ENCODE measurements around the gene JMJD7.

JMJD7 gene

DNA sequence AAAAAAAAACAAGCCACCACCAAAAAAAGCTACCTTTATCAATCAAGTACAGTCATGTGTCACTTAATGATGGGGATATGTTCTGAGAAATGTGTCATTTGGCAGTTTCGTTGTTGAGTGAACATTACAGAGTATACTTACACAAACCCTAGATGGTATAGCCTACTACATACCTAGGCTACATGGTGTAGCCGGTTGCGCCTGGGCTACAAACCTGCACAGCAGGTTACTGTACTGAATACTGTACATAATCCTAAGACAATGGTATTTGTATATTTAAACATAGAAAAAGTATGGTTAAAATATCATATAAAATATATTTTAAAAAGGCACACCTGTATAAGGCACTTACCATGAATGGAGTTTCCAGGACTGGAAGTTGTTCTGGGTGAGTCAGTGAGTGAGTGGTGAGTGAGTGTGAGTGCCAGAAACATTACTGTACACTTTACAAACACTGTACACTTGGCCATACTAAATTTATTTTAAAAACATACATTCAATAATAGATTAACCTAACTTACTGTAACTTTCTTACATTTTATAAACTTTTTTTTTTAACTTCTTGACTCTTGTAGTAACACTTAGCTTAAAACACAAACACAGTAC lies 25.9 kb upstream of the JMJD7 start:
- no peak for DNase-seq

DNA sequence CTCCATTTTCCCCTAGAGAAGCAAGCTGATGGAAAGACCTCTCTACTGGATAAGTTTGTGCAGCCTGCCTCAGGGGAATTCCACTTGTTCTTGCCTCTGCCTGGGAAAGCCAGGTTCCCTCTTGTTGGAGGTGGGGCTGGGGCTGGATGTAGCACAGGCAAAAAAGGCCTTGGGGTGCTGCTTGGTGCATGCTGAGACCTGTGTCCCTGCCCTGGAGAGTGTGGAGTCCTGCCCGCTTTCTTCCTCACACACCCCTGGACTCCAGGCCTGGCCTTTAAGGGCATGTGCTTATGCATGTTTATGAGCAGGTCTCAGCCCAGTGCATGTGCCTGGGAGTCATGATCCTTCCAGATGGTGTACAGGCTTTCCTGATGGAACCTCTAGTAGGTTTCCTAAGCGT lies 23.5 kb upstream of the JMJD7 start:
- no peak for DNase-seq

DNA sequence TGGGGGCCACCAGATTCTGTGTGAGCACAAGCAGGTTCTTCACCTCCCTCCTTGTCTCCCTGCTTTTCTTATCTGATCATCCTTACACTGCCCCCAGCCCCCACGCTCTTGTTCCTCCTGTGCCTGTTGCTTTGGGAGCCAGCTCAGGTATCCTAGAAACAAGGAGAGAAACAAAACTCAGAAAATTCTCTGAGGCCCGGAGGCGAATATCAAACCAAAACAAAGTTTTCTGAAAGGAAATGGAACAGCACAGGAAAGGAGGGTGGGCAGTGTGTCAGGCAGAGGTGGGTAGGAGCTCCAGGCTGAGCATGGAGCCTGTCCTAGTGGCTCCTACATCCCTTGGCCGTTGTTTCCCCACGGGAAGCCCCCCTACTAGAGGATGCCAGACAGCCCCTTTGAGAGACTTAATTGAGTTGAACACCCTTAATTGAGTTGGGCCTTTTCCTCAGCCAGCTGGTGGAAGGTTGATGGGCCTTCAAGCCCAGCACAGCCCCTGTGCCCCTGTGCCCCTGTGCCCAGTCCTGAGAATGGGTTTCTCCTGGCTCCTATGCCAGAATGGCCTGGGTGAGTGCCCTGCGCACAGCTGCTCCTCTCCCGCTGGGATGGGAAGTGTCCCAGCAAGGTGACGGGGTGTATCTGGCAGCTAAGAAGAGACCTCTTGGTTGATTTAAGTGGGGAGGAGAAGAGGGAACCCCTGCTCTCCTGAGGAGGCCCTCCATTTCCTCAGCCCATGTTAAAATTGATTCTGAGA lies 22.8 kb upstream of the JMJD7 start:
- DNase-seq, result no peak

DNA sequence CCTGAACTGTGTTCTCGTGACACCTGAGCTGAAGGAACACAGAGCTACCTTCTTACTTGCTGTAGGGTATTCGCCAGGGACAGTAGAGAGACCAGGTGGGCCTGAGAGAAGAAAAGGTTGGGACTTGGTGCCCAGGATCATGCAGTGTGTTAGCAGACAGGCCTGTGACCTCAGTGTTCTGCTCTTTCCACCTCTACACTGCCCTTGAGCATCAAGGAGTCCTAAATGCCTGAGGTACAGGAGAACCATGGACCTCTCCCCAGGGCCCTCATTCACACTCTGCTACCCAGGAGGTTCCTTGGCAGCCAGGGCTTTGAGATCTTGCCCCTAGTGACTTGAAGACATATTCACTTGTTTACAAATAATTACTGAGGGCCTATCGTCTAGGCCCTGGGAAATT lies 22.2 kb upstream of the JMJD7 start:
- DNase-seq, result no peak

DNA sequence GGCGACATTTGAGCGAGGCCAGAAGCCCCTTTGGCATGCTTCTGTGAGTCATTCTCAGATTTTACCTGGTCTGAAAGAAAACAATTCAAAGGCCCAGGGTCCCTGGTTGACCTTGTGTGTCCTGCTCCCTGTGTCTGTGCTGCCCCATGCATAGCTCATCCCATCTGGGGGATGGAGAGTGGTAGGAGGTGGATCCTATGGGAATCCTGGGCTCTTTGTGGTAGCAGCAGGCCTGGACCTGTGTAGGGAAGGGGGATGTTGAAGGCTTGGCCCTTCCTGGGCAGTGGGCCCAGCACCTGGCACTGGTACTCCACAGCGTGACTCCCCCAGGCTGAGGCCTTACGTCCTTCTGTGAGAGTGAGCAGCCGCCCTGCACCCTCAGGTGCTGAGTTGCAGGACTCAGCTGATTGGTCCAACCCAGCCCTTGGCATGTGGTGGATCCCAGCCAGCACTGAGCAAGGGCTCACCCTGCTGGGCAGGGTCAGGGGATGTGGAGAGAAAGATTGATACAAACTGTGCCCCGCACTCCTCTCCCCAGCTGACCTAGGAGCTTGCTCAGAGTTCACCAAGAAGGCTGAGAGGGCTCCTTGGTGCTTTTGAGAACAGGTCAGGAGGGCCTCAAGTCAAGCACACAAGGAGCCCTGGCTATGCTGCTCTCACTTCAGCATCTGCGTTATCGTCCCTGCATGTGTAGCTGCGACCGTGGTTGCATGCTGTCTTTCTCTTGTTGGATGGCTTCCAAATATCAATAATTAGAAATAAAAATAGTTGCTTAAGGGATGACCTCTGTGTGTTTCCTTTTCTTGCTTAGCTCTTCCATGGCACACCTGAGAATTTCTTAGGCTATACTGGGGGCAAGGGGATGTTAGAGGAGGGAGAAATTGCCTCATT lies 21.4 kb upstream of the JMJD7 start:
- no peak for DNase-seq

DNA sequence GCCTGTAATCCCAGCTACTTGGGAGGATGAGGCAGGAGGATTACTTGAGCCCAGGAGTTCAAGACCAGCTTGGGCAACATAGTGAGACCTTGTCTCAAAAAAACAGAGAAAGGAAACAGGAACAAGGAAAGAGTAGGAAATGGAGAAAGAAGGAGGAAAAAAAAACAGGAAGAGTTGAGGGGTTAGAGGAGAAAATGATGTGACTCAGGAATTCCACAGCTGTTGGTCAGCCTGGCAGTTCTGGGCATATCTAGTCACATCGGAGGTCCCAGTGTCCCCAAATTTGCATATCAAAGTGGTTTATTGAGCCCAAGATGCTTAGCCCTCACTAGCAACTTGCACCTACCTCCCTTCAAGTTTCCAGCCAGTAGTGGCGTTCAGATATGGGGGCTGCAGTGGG lies 18.8 kb upstream of the JMJD7 start:
- peak; percentile 58 for DNase-seq

DNA sequence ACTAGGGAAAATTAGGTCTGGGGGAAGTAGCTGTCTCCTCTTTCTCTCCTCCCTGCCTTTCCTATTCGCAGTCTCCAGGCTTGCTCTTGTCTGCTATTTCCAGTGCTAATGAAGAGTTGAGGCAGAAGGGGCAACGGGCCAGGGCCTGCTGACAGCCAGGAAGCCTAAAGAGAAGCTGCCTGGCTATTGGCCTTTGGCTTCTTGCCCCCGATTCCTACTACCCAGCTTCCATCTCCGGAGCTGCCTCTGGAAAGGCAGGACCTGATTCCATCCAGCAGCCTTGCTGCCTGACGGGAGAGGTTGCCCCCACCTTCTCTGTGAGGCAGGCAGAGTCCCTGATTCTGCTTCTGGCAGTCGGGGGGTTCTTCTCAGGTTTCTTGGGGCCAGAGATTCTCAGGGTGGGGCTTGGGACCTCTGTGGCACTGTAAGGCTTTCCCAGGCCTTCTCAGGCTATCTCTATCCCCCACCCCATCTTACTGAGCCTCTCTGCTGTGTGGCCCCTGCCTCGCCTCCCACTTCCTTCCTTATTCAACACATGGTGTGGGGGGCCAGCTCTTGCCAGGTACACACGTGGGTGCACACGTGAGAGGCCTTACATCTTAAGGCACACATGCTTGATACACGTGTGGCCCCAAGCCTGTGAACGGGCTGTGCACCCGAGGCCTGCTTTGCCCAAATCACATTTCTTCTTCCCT lies 18.2 kb upstream of the JMJD7 start:
- no peak for DNase-seq

DNA sequence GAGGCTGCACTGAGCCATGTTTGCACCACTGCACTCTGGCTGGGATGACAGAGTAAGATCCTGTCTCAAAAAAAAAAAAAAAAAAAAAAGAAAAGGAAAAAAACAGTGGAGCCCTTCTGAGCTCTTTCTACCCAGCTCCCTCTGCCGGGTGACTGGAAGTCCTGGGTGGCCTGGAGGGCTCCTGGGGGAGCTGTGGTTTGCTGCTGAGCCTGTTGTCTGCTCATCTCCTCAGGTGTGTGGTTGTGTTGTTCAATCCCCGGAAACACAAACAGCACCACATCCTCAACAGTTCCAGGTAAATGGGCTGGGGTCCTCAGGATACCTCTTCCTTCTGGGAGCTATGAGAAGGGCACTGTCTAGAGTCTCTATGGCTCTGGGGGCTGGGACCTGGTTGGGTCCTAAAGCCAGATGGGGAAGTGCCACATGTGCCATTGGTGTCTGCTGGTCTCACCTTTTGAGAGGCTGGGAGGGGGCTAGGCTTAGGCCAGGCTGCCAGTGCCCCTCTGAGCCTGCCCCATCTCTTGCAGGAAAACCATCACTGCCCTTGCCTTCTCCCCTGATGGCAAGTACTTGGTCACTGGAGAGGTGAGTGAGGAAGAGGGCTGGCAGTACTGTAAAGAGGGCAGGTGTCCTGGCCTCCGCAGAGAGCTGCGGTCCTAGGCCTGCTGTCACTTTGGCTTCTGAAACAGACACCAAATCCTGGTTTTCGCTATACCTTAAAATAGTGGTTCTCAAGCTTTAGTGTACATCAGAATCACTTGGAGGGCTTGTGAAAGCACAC lies 17.1 kb upstream of the JMJD7 start:
- DNase-seq, result no peak

DNA sequence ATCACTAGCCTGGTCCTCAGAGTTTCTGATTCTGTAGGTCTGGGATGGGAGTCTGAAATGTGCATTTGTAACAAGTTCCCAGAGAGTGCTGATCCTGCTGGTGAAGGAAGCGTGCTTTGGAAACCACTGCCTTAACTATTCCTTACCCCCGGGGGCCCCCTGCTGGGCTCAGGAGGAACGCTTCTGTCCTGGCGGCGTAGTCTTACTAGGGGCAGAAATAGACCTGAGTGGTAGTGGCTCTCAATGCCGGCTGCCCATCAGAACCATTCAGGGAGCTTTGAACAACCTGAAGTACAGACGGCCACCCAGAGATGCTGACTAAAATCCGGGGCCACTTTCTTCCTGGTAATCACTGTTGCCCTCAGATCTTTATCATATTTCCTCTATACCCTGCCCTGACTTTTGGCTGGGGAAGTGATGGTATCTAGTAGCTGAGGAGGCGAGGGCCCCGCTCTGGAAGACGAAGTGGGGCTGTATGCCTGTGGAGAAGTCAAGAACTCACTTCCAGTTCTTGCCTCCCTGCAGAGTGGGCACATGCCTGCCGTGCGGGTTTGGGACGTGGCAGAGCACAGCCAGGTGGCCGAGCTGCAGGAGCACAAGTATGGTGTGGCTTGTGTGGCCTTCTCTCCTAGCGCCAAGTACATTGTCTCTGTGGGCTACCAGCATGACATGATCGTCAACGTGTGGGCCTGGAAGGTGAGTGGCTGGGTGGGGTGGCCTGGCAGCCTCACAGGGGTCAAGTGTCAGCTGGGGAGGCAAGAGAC lies 16.3 kb upstream of the JMJD7 start:
- DNase-seq, result peak; percentile 81

DNA sequence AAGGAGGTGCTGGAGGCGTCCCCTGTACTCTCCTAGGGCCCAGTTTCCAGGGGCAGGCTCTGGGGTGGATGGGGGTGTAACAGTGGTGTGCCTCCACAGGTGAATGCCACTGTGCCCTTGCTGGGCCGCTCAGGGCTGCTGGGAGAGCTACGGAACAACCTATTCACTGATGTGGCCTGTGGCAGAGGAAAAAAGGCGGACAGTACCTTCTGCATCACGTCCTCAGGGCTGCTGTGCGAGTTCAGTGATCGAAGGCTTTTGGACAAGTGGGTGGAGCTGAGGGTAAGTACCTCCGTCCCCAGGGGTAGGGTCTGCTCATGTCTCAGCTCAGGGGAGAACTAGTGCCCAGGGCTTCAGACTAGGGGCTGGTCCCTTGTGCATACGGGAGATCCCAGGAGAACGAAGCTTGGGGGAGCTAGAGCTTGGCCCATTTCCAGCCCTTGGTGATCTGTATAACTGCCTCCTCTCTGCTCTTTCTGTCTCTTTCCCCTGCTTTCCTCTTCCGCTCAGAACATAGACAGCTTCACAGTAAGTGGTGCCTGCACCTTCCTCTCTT lies 15.0 kb upstream of the JMJD7 start:
- DNase-seq, result no peak

DNA sequence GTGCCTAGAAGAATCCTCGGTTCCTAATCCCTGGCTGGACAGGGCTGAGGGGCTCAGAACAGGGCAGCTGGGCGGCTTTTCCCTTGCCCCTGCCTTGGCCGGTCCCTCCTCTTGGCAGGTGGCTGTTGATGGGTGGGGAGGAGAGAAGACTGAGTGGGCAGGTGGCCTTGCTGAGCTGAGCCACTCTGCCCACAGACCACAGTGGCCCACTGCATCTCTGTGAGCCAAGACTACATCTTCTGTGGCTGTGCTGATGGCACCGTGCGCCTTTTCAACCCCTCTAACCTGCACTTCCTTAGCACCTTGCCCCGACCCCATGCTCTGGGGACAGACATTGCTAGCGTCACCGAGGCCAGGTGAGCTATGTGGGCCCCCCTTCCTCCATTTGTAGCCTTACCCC lies 14.5 kb upstream of the JMJD7 start:
- DNase-seq, result no peak

DNA sequence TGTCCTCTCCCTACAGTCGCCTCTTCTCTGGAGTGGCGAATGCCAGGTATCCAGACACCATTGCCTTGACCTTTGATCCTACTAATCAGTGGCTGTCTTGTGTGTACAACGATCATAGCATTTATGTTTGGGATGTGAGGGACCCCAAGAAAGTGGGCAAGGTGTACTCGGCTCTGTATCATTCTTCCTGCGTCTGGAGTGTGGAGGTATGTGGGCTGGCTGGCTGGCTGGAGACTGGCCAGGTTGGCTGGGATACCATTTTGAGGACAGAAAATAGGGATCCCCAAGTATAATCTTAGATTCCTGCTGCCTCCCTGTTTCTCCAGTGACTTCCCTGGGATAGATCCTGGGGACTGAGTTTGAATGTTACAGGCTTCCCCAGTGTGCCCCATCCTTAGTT lies 13.4 kb upstream of the JMJD7 start:
- DNase-seq, result no peak

DNA sequence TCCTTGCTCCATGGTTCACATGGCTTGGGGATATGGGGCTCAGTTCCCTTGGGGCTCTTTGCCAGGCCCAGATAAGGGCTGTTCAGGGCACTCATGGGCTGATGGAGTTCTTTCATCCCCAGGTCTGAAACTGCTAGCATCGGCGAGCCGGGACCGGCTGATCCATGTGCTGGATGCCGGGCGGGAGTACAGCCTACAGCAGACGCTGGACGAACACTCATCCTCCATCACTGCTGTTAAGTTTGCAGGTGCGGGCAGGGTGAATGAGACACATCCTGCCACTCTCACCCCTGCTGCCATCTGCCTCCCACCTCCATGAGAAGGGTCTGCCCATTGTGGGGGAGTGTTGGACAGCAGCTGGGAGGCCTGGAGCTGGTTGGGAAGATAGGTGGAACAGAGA lies 11.1 kb upstream of the JMJD7 start:
- no peak for DNase-seq

DNA sequence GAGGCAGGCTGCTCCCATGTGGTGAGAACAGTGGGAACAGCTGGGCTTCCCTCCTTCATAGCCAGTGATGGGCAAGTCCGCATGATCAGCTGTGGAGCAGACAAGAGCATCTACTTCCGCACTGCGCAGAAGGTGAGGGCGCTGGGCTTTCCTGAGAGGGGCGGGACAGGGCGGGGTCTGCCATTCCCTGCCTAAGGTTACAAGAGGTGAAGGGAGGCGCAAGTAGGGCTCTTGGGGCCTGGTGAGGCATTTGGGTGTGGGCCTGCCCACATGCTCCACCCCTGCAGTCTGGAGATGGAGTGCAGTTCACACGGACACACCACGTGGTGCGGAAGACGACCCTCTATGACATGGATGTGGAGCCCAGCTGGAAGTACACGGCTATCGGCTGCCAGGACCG lies 10.6 kb upstream of the JMJD7 start:
- no peak for DNase-seq

DNA sequence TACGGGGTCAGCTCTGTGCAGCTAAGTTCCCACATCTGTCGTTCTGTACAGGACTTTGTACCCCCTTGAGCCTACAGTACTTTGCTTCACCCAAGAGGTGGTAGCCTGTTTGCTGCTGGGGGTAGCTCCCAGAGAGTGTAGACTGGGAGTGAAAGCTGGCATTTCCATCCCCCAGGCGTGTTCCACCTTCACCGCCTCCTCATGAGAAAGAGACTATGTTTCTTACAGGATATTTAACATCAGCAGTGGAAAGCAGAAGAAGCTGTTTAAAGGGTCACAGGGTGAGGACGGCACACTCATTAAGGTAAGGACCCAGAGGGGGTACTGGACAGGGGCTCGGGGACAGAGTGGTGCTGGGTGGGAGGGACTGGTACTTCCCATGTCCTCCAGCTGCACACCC lies 10.1 kb upstream of the JMJD7 start:
- no peak for DNase-seq

DNA sequence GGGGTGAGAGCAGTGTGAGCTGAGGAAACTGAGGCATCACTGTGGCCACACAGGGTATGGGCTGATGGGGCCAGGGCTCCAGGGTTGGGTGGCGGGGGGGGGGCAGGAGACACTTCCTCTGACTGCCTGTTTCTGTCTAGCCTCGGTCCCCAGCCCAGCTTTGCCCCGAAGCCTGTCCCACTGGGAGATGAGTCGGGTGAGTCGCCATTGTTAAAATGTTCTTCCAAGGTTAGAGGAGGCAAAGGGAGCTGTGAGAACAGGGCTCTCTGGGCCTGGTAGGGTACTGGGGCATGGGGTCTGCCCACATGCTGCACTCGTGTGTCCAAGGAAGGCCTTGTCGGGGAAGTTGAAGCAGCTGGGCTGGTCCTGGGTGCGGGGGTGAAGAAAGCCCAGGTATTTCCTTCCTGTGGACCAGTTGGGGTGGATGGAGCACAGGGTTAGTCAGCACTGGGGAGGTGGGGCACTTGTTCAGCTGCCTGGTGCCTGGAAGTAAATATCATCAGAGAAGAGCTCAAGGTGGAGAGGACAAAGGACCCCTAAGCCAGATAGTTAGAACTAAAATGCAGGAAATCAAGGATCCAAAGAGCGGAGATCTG lies 8.3 kb upstream of the JMJD7 start:
- DNase-seq, result no peak

DNA sequence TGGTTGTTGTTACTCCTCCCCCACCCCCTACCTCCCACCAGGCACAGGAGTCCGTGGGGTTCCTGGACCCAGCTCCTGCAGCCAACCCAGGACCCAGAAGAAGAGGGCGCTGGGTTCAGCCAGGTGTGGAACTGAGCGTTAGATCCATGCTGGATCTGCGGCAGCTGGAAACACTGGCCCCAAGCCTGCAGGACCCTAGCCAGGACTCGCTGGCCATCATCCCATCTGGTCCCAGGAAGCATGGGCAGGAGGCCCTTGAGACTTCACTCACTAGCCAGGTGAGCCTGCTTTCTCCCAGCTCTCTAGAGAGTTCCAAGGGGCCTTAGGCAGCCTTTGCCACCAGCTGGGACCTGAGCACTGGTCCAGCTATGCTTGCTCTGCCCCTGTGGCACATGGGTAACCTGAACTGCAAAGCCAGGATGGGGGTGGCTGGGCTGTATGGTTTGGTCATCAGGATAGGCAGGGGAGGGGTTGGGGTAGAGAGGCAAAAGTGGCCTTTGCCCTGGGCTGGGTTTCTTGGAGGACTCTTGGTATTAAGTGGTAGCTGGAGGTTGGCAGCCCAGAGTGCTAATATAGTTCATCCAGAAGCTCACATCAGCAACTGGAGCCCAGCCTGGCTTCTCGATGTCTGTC lies 7.0 kb upstream of the JMJD7 start:
- DNase-seq, result no peak

DNA sequence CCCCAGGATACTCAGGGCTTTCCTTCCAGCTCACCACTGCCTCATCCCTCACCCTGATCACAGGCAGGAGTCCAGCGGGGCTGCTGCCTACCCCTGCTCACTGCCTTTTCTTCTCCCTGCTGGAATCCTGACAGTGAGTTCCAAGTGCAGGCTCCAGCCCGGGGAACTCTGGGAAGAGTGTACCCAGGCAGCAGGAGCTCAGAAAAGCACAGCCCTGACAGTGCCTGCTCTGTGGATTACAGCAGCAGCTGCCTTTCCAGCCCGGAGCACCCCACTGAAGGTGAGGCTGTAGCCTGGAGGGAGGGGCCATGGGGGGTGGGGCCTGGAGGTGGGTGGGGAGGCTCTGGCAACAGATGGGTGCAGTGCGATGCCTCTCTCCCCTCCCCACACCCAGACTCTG lies 6.1 kb upstream of the JMJD7 start:
- DNase-seq, result no peak

DNA sequence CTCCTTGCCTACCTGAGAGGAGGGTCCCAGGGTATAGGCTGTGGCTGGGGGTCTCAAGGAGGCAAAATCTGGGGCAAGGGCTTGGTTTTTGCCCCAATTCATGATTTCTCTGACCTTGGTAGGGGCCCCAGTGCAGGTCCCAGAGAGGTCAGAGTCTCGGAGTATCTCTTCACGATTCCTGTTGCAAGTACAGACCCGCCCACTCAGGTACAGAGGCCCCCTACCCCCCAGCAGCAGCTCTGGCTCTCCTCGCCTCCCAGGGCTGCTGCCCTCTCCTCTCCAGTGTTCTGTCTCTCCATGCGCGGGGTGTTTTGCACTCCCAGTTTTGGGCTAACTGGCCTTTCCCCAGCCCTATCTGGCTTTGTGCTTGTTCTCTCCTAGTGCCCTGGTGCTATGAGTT lies 5.4 kb upstream of the JMJD7 start:
- no peak for DNase-seq

DNA sequence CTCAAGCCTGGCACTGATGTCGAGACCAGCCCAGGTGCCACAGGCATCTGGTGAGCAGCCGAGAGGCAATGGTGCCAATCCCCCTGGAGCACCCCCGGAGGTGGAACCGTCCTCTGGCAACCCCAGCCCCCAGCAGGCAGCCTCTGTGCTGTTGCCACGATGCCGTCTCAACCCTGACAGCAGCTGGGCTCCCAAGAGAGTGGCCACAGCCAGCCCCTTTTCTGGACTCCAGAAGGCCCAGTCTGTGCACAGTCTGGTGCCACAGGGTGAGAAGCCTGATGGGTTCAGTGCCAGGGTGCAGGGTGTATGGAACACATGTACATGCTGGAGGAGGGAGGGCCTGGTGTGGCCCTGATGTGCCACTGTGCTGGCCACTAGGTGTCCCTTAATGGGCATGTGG lies 4.9 kb upstream of the JMJD7 start:
- no peak for DNase-seq

DNA sequence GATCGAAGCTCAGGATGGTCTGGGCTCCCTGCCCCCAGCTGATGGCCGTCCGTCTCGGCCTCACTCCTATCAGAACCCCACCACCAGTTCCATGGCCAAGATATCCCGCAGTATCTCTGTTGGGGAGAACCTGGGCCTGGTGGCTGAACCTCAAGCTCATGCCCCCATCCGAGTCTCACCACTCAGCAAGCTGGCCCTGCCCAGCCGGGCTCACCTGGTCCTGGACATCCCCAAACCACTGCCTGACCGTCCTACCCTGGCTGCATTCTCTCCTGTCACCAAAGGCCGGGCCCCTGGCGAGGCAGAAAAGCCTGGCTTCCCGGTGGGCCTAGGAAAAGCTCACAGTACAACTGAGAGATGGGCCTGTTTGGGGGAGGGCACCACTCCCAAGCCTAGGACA lies 4.4 kb upstream of the JMJD7 start:
- DNase-seq, result no peak
